ENCODE measurements around the gene CYP2R1. TPM values are rescaled to one million over a fixed set of nuclear protein-coding genes. Genes with fewer than 3 reads are reported as not detected.

The CYP2R1 gene
- total and polyA plus RNA-seq, 2 experiments from 2014 or later: 21.2 to 22.3 TPM

- H3K27ac ChIP-seq: no peak overlapping the region
- H3K27me3 ChIP-seq: no peaks in the 10 kb centered on the region
These were observed 31.5 kb downstream of the CYP2R1 start for GRCh38 chr11:14860511-14860910.

GRCh38 chr11:14858404-14858803 lies 33.6 kb downstream of the CYP2R1 start:
- H3K27me3 ChIP-seq: no peaks in the 10 kb centered on the region

More at GRCh38 chr11:14860511-14860910, 31.5 kb downstream of the CYP2R1 start:
- DNase-seq (ENCODE audit: low read depth in 1 of 2, low spot score in 1 of 2): no peak
- Histone ChIP-seq H3K4me1 (ENCODE audit: low read depth) (no peaks in the 10 kb centered on the region), H3K36me3 (no peaks in the 10 kb centered on the region), H3K4me3 (no peak overlapping the region), H3K9me3 (ENCODE audit: low read depth) (no peaks in the 10 kb centered on the region)
- no peak for TF ChIP-seq CTCF (IDR thresholded peaks at IDR 0.05; ENCODE audit: low read depth, low read length)

DNA sequence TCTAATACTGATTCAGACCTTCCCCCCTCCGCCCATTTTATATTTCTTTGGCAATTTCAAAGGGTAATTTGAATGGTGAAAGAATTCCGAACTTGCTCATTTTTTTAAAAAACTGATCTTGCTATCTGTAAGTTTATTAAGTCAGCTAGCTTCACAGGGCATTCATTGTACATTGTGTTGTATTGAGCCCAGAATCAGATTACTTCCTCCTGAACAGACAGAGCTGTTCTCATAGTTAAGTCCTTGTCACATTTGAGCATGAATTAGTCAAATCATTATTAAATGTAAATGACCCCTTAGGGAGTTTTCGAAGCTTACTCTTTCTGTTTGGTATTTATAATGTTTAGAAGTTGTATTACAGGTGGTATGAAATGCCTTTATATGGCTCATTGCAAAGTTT lies 34.4 kb downstream of the CYP2R1 start:
- H3K4me1 ChIP-seq (ENCODE audit: low read depth): no peaks in the 10 kb centered on the region
- TF ChIP-seq CTCF (IDR thresholded peaks at IDR 0.05; ENCODE audit: low read depth, low read length): no peak
- no peaks in the 10 kb centered on the region for H3K36me3 ChIP-seq
- H3K4me3 ChIP-seq: no peak overlapping the region
- no peaks in the 10 kb centered on the region for H3K27me3 ChIP-seq
- no peak for DNase-seq (ENCODE audit: low read depth in 1 of 2, low spot score in 1 of 2)
- no peak overlapping the region for H3K27ac ChIP-seq
- H3K9me3 ChIP-seq (ENCODE audit: low read depth): no peaks in the 10 kb centered on the region

More at GRCh38 chr11:14858404-14858803, 33.6 kb downstream of the CYP2R1 start:
- no peak for DNase-seq (ENCODE audit: low read depth in 1 of 2, low spot score in 1 of 2)
- Histone ChIP-seq H3K27ac (no peak overlapping the region), H3K4me1 (ENCODE audit: low read depth) (no peaks in the 10 kb centered on the region), H3K4me3 (no peak overlapping the region), H3K36me3 (no peaks in the 10 kb centered on the region), H3K9me3 (ENCODE audit: low read depth) (no peaks in the 10 kb centered on the region)
- TF ChIP-seq CTCF (IDR thresholded peaks at IDR 0.05; ENCODE audit: low read depth, low read length): no peak

GRCh38 chr11:14855890-14856289 lies 36.1 kb downstream of the CYP2R1 start:
- H3K4me3 ChIP-seq: no peak overlapping the region
- H3K4me1 ChIP-seq (ENCODE audit: low read depth): no peaks in the 10 kb centered on the region
- no peaks in the 10 kb centered on the region for H3K36me3 ChIP-seq
- H3K27me3 ChIP-seq: no peaks in the 10 kb centered on the region
- no peak for TF ChIP-seq CTCF (IDR thresholded peaks at IDR 0.05; ENCODE audit: low read depth, low read length)
- H3K27ac ChIP-seq: no peak overlapping the region
- no peaks in the 10 kb centered on the region for H3K9me3 ChIP-seq (ENCODE audit: low read depth)
- no peak for DNase-seq (ENCODE audit: low read depth in 1 of 2, low spot score in 1 of 2)

DNA sequence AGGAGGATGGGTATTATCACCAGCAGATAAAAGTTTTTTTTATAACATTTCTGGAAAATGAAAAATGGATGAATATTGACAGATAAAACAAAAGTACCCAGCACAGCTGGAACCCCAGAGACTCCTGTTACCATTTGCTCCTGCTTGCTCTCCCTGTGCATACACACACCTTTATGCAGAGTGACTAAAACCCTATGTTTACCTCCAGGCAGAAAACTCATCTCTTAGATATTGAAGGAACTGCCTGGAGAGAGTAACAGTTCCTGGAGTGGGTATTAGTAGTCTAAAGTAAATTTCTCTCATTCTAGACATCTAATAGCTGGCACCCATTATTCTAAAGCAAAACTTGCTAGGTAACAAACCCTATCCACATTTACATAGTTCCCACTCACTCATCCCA lies 38.0 kb downstream of the CYP2R1 start:
- DNase-seq (ENCODE audit: low read depth in 1 of 2, low spot score in 1 of 2): no peak
- Histone ChIP-seq H3K27ac (no peak overlapping the region), H3K4me3 (no peak overlapping the region), H3K36me3 (no peaks in the 10 kb centered on the region), H3K4me1 (ENCODE audit: low read depth) (no peaks in the 10 kb centered on the region), H3K9me3 (ENCODE audit: low read depth) (no peaks in the 10 kb centered on the region), H3K27me3 (no peaks in the 10 kb centered on the region)
- no peak for TF ChIP-seq CTCF (IDR thresholded peaks at IDR 0.05; ENCODE audit: low read depth, low read length)
